Skin of body (tissue), 2 donors: ENCODE results near the gene TRPM7. TPM values are rescaled to one million over a fixed set of nuclear protein-coding genes. Genes with fewer than 3 reads are reported as not detected.
A peak's percentile ranks its signal among the peaks of the same experiment; 100 is the strongest.
"Not testable (repeated sequence)": the region's sequence is repeated elsewhere in the genome, so short reads cannot be mapped to it uniquely, and the experiment has no call there.

Experiments
- DNase-seq: peaks from one replicate; lab custom pipeline; 2025; lab: John Stamatoyannopoulos, UW
- total RNA-seq: library from RNA; depleted of rRNA; stranded (reverse); fragments of >200 nt; gene quantifications from one replicate; pipeline ENCODE4 v1.2.3, GENCODE V29; 2014

Gene TRPM7, protein sequence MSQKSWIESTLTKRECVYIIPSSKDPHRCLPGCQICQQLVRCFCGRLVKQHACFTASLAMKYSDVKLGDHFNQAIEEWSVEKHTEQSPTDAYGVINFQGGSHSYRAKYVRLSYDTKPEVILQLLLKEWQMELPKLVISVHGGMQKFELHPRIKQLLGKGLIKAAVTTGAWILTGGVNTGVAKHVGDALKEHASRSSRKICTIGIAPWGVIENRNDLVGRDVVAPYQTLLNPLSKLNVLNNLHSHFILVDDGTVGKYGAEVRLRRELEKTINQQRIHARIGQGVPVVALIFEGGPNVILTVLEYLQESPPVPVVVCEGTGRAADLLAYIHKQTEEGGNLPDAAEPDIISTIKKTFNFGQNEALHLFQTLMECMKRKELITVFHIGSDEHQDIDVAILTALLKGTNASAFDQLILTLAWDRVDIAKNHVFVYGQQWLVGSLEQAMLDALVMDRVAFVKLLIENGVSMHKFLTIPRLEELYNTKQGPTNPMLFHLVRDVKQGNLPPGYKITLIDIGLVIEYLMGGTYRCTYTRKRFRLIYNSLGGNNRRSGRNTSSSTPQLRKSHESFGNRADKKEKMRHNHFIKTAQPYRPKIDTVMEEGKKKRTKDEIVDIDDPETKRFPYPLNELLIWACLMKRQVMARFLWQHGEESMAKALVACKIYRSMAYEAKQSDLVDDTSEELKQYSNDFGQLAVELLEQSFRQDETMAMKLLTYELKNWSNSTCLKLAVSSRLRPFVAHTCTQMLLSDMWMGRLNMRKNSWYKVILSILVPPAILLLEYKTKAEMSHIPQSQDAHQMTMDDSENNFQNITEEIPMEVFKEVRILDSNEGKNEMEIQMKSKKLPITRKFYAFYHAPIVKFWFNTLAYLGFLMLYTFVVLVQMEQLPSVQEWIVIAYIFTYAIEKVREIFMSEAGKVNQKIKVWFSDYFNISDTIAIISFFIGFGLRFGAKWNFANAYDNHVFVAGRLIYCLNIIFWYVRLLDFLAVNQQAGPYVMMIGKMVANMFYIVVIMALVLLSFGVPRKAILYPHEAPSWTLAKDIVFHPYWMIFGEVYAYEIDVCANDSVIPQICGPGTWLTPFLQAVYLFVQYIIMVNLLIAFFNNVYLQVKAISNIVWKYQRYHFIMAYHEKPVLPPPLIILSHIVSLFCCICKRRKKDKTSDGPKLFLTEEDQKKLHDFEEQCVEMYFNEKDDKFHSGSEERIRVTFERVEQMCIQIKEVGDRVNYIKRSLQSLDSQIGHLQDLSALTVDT (N-terminal part only)
- total RNA-seq = 60.4 TPM

DNA sequence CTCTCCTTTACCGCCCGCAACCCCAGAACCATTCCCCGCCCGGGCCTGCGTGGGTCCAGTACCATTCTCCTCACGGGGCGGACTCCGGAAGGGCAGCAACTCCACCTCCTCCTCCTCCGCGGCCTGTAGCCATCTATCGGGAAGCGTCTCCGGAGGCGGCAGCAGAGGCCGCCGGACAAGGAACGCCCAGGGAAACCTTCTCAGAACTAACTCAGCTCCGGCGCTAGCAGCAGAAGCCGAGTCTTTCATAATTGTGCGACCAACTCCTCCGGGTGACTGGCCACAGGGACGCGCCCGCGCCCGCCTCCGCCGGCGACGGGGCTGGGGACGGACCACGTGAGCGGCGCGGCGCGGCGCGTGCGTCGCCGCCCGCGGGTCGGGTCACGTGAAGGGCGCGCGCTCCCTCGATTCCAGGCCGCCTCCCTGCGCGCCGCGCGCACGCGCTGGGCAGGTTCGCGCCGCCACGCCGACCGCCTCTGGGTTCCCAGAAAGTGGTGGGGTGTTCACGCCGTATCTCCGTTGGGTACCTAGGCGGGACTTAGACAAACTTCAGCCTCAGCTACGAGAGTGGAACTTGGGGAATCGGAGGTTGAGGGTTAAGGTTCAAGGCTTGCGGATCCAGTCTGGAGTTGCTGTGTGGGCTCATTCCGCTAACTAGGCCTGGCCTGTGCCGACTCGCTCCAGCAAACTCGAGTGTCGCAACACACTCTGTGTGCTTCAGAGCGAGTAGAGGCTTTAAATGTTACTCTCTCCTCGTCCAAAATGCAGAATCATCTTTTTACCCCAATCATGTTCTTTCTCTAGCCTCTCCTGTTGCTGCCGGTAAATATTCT, at the start of gene TRPM7:
TSS of gene TRPM7 (minus strand) at position 329 of the 833 bp plus-strand sequence. CDS start at position 65, 264 bp downstream.
- peak; percentile 93 for DNase-seq

DNA sequence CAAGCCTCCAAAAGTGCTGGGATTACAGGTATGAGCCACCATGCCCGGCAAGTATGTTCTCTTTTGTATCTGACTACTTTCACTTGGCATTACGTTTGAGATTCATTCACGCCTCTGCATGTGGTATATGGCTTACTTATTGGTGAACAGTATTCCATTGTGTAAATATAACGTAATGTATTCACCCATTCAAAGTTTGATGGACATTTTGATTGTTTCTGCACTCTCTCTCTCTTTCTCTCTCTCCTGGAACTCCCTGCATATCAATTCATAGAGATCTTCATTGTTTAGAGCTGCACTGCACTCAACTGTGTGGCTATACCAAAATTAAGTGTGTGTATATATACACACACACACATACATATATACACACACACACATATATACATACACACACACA, 48.6 kb upstream of the TRPM7 start:
- DNase-seq = no peak

DNA sequence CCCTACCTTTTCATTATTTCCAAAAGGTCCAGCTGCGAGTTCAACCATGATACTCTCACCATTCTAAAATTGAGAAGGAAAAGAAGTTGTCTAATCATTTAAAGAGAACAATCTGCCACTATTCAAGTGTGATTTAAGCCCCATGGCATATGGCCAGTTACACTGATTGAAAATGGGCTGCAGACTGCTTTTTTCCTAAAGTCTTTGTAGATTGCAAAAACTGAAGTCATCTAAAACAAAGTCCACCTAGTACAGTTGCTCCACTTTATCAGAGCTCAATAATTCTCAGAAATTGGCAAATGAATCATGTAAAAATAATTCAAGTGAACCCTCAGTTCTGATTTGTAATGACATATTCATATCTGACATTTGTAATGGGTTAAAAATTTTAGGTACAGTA, 39.7 kb upstream of the TRPM7 start:
- DNase-seq = no peak

DNA sequence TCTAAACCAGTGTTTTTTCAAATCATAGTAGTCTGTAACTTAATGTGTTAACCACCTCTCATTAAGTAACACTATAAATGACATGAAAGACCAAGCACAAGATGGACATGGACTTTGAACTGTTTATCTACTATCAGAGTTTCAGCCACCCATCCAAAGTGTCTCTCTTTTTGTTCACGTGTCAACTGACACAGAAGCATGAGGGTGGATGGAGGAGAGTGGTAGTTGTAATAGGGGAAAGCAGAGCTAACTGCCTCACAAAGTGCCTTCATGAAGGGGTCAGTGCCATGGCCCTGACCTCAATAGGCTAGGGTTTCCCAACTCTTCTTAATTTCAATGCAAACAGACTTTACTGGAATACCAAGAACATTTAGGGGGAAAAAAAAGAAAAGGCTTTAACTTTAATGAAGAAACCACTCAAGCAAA, 32.1 kb upstream of the TRPM7 start:
- DNase-seq = no peak

DNA sequence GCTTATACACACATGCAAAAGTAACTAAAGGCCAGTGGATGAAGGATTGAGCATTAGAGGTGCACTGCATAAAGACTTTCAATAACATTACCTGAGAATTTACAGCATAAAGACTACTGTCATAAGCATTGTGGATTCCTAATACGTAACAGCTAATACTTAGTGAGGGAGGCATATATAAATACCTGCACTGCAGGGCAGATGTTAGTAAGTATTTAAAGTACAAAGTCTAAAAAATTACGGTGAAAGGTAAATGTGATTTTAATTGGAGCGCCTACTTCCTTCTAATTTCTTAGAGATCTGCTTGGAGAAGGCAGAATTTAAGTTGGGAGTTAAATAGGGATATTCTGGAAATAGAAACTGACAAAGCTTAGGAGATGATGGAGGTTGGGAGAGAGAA, 25.4 kb upstream of the TRPM7 start:
- no peak for DNase-seq

DNA sequence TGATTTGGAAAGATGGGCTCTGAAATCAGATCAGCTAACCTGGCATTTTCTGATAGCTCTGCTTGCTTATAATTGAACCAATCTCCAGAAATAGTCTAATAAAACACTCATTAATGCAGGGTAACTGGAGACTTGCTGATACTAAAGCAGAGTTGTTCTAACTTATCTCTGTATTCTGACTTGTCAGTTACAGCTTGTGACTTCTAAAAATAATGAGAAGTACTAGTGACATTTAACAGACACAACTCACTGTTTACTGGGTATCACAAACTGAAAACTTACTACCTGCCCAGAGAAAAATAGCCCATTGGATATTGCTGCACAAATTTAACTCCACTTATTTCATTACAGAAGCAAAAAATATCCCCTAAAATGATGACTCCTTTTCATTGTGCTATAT, 24.0 kb upstream of the TRPM7 start:
- DNase-seq = no peak

DNA sequence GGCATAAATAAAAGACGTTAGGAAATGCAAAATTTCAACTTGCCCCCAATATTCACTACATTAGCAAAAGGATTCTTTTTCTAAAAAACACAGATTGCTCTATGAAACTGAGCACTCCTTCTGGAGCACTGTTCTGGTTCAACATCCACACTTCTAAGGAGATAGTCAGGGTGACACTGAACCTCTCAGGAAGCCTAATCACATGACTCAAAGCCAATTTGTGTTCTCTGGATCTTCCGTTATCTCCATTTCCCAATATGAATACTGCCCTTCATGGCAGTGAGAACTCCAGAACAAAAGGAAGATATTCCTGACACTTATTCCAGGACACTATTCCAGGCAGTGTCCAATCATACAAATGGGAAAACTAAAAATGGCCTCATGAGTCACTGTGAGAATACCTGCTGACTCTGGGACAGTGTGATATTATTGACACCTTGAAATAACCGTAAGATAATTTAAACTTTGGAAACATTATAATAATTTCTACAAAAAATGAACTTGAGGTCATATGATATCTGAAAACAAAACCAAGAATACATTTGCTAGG, 21.4 kb upstream of the TRPM7 start:
- no peak for DNase-seq

DNA sequence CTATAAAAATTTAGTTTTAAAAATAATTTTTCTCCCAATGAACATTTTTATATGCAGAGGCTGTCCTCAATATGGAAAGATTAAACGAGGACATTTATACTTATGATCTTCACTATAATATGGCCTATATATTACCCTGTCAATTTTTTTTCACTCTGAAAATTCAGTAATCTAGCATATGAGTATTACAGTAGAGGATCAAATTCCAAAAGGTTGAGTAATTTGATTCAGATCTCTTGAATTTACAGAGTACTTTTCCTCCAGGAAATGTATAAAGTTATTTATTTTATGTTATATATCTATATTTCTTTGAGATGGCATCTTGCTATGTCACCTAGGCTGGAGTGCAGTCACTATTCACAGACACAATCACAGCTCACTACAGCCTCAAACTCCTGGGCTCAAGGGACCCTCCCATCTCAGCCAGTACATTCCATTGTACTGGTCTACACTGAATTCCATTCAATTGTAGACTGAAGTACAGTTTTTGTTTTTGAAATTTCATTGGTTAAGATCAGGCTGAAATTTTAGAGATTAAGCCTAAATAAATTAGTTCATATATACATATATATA, 16.3 kb upstream of the TRPM7 start:
- no peak for DNase-seq

DNA sequence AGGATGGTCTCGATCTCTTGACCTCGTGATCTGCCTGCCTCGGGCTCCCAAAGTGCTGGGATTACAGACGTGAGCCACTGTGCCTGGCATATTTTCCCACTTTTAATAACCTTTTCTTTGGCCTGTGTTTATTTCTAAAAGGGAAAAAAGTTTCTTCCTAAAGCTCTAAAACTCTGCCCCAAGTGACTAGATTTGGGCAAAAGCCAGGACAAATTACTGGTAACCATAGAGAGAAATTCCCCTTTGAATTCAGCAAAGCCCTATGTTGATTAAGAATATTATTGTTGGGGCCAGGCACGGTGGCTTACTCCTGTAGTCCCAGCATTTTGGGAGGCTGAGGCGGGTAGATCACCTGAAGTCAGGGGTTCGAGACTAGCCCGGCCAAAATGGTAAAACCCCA, 11.5 kb upstream of the TRPM7 start:
- DNase-seq = no peak

DNA sequence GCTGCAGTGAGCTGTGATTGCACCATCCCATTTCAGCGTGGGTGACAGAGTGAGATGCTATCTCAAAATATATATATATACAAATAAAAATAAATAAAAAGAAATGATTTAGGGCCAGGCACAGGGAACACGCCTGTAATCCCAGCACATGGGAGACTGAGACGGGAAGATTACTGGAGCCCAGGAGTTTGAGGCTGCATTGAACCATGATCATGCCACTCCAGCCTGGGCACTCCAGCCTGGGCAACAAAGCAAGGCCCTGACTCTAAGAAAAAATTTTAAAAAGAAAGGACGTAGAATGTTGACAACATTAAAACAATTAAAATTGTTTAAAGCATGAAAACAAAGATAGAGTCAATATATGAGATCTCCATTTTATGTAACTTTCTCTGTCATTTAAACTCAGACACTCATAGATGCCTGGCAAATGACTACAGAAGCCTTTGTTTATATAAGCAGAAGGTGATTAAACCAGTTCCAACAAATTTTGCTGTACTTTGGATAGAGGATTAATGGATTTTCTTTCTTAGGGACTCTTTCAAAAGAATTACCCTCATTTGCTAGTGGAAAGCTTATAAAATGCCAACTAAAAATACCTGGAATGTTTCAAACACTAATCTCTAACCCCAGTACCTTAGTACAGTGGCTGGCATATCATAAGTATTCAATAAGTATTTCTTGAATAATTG, 10.7 kb upstream of the TRPM7 start:
- DNase-seq = no peak

DNA sequence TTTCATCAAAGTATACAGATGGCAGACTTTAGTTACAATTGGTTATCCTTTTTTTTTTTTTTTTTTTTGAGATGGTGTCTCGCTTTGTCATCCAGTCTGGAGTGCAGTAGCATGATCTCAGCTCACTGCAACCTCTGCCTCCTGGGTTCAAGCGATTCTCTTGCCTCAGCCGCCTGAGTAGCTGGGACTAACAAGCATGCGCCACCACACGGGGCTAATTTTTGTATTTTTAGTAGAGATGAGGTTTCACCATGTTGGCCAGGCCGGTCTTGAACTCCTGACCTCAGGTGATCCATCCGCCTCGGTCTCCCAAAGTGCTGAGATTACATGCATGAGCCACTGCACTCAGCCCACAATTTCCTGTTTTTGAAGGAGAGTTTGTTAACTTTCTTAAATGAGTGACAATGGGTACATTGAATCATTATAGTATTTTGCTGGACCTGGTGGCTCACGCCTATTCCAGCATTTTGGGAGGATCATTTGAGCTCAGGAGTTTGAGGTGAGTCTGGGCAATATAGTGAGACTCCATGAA, 8.1 kb upstream of the TRPM7 start:
- not testable (repeated sequence) for DNase-seq

DNA sequence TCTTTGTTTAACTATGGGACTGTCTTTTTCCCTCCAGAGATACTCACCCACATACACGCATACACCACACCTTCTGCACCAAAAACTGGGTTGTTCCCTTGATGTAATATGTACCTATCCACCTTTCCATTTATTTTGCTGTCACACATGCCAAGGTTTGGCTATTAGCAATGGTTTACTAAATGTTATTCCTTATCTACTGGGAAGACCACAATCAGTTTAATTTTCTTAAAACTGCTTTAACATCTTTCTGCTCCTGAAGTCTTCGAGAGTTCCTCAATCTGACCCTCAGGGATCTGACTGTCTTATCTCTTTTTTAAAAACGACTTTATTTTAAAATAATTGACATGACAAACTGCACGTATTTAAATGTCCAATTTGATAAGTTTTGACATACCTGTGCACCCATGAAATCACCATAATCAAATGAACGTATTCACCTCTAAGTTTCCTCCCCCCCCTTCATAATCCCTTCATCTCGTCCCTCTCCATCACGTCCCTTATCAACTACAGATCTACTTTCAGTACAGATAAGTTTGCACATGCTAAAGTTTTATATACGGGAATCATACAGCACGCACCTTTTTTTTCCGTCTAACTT, 805 bp upstream of the TRPM7 start:
- no peak for DNase-seq

DNA sequence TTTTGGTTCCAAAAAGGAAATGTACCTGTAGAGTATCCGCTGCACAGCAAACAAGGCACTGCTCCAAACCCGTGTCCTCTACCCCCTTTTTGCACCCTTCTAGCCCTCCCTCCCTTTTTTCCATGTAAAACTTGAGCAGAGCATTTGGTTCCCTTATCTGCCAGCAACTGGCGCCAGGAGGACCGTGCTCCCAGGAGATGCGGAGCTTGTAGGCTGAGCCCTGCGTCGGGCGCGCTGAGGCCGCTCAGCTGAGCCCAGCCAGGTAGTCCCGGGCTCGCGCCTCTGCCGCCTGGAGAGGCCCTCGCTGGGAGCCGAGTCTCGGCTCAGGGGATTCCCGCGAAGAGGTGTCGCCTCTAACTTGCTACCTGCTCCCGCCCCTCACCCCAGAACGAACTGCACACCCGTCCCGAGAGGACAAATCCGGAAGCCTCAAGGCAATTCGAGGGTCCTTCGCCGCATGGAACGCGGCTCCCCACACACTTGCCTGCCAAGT, 575 bp downstream of the TRPM7 start:
- DNase-seq = no peak

DNA sequence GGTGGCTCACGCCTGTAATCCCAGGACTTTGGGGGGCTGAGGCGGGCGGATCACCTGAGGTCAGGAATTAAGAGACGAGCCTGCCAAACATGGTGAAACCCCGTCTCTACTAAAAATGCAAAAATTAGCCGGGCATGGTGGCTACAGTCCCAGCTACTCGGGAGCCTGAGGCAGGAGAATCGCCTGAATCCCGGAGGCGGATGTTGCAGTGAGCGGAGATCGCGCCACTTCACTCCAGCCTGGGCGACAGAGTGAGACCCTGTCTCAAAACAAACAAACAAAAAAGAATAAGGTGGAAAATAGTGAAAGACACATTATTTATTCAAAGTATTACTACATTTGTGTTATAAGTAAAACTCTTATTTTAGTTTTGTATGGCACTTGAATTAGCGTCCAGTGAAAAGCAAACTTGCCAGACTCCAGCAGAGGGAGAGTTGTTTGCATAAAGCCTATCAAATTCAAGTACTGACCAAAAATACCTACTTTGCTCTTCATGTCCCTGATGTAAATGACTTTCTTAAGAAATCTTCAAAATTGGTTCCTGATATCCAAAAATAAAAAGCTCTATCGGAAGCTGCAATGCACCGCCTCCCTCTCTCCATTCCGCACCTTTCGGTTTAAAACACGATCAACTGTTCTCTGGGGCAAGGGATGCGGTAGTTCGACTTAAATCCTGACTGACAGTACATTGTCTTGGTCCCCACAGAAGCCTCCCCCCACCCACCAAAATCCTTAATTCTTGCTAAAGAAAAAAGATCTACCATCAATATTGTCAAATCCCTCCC, 1.2 kb downstream of the TRPM7 start:
- DNase-seq = no peak

DNA sequence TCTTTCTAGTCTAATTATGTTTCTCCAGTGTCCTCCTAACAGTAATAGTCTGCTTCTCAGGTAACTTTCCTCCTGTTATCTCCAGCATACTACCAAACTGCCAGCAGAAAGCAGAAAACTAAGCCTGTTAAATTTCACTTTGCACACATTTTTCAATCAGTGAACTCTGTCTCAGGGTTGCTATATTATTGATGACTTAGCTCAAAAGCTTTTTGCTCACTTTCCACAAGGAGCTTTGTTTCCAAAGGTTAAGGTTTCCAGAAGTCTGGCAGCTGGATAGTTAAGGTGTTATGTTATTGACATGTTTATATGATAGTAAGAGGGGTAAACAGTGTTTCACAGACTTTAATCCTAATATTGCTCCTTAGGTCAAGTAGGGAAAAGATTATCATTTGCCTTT, 5.1 kb downstream of the TRPM7 start:
- DNase-seq = no peak

DNA sequence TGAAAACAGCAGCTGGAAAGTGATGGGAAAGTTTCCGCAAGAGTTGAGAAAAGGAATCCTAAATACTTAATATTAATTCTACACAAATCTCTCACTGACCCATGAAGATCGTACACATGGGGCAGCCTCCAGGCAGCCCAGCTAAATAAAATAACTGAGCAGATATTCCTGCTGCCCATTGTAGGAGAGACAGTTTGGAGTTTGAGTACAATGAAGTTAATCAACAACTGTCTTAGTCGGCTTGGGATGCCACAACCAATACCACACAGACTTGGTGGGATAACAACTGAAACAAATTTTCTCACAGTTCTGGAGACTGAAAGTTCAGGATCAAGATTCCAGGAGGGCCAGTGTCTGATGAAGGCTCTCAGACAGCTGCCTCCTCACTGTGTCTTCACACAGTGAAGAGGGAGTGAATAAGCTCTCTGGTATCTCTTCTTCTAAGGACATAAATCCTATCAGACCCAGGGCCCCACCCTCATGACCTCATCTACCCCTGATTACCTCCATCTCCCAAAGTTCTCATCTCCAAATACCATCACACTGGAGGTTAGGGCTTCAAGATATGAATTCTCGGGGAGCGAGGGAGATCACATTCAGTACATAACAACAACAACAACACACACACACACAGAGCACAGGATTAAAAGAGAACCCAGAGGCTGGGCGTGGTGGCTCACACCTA, 9.7 kb downstream of the TRPM7 start:
- no peak for DNase-seq

DNA sequence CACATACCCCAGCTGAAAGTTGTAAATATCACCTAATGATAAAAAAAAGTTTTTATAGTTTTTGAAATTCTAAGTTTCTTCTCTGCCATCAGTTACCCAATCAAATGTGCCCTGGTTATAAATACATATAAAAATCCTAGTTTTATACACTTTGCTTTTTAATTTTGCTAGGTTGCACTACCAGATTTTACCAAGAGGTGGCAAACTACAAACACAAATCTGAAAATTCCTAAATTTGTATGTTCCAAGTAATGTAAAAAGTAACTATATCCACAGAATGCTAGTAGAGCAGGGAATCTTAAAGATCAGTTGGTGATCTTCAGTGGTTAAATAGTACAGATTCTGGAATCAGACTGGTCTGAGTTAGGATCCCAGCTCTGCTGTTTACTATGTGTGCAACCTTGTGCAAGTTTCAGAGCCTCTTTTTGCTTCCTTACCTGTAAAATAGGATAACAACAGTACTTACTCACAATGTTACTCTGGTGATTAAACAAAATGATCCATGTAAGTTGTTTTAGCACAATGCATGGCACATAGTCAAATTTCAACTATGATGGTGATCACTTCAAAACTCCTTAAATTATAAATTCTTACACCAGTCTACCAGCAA, 11.0 kb downstream of the TRPM7 start:
- peak; percentile 21 for DNase-seq
